GM10847 (cell line): Measurements from ENCODE around the gene CDS2.

Experiments
- POLR2A ChIP-seq: IDR thresholded peaks from 2 replicates; pipeline ENCODE4 v1.6.1; 2011; ENCODE audit not compliant: insufficient read length; ENCODE audit errors: extremely low read depth

CDS2 gene

DNA sequence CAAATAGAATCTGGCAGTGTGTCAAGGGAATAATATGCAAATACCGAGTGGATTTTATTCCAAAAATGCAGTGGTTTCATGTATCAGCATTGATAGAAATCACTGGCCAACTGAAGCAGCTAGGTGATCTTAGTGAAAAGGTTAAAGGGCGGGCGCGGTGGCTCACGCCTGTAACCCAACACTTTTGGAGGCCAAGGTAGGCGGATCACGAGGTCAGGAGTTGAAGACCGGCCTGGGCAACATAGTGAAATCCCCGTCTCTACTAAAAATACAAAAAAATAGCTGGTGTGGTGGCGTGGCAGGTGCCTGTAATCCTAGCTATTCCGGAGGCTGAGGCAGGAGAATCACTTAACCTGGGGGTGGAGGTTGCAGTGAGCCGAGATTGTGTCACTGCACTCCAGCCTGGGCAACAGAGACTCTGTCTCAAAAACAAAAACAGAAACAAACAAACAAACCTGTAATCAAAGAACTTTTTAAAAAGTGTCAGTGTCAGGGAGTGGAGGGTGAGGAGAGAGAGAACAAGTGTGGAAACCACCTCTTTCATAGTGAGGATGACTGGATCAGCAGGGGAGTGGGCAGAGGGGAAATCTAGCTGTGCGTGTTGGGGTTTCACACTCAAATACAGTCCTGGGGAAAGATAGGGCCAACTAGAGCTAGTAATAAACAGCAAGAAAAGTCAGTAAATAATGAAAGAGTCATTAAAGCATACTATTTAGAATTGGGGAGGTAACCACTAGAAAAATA is 57.1 kb downstream of the CDS2 start:
- no peak for TF ChIP-seq POLR2A

DNA sequence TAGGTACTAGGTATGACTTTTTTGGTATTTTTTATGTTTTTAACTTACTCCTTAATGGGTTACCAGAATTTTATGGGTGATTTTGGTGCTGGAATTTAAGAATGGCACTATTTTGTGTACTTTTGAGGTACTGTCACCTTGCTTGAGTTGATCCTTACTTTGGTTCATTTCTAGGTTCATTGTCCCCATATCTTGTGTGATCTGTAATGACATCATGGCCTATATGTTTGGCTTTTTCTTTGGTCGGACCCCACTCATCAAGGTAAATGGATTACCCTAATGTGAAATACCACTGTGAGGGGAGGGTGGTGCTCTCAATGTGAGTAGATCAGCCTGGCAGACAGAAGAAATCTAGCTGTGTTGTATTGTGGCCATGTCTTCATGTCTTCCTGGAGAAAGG is 57.9 kb downstream of the CDS2 start:
- no peak for TF ChIP-seq POLR2A

DNA sequence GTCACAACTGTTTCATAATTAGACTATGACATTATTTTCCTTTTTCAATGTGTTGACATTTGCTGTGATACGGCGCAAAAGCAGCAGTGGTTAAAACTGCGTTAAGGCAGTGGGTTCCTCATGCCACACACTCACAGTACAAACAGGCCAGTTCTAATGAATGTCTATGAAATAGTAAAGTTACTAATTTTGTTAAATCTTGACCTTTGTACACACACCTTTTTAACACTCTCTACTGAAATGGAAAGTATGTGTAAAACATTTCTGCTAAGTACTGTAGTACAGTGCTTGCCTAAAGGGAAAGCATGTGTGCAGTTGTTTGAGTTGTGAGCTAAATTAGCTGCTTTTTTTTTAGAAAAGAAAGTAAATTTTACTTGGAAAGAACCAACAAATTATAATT is 60.3 kb downstream of the CDS2 start:
- no peak for TF ChIP-seq POLR2A

DNA sequence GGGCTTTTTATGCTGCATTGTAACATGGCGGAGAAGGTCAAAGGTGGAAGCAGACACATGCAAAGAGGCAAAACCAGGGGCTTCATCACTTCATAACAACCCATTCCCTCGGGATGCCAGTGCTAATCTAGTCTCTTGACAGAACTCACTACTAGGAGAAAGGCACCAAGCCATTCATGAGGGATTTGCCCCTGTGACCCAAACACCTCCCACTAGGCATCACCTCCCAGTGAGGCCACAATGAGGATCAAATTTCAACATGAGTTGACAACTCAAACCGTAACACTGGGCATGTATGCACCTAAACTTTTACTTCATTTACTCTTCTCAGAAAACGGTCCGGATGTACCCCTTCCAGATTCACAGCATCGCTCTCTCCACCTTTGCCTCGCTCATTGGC is 61.9 kb downstream of the CDS2 start:
- no peak for TF ChIP-seq POLR2A

DNA sequence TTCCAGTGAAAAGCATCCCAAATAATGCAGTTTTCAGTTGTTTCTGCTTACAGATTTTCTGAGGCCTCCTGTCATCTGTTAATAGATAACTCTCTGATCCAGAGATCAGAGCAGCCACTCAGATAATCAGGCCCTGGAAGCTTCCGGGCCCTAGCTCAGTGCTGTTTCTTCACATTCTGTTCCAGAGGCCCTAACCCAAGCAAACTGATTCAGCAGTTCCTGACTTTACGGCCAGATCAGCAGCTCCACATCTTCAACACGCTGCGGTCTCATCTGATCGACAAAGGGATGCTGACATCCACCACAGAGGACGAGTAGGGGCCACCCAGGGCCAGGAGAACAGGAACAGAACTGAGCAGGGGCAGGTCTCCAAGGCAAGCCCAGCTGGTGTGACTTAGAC is 63.1 kb downstream of the CDS2 start:
- no peak for TF ChIP-seq POLR2A

DNA sequence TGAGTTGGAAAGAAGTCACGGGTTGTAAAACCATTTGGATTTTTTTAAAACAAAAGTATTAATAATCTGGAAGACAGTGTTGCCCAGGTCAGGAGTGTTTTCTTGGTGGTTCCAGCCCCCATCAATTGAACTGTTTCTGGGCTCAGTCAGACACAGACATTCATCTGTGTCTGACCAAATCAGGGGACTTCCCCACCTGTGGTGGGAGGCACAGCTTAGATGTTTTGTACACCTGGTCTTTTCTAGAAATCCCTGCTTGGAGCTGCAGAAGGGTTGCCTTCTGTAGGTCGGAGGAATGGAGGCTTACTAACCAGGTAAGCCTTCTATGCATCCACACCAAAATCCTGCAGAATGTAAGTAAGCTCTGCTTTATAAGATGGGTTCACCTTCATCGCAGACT is 63.6 kb downstream of the CDS2 start:
- no peak for TF ChIP-seq POLR2A

DNA sequence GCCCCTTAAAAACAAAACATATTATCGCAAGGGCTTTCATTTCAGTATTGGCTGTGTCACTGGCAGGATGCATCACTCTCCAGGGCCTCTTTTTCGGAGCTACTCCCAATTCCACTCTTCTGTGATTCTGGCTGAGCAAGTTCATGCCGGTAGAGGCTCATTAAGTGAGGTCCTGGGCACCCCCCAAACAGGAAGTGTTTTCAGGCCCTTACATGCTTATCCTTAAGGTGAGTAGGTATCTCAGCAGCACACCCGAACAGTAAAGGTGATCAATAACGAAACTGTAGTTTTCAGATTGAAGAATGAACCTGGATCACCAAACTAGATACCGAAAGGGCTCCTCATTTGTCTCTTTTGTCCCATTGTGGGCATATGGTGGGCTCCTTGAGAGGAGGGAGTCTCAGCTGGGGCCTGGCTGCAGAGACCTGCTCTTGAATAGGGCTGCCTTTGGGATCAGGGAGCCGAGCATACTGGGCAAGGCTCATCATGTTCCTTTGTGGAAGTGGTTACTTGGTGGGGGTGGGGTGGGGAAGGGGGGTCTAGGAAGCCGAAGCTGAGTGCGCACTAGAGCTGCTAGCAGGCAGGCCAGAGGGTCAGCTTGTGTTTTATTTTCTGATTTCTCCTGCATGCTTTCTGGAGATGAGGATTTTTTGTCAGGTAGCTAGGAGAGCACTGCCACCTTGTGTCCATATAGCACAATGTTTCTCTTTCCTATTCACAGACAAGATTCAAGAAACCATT is 65.2 kb downstream of the CDS2 start:
- TF ChIP-seq POLR2A = no peak

DNA sequence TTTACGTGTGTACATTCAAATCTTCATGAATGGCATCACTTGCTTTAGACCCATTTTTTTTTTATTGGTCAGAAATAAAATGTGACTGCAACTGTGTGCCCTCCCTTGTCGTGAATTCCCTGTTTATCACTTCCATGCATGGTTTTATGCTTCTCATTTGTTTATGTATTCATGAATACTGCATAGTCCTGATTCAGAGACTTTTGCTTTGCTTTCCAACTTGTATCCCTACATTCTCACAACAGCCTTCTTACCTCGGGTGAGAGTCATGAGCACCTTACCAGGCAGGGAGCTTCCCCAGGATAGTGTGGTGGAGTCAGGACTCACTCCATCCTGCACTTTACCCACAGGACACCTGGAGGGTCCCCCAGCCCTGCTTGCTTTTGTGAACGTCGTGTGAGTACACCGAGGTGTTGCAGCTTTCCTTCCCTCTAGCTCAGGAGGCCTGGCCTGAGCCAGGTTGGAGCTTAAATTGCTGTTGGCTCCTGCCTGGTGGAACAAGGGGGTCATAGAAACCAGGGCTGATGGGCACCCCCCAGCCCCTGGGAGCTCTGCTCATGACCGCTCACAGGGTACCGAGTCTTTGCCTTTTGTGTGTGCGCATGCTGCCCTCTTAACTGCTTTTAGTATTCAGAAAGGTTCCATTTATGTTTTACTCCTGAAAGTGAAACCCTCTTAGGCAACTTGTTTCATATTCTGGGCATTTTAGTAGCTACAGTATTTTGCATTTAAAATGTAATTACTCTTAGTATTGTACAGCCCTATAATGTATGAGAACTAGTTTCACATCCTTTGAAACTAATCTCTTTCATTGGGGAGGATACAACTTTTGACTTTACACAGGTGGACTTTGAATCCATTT is 66.0 kb downstream of the CDS2 start:
- no peak for TF ChIP-seq POLR2A

DNA sequence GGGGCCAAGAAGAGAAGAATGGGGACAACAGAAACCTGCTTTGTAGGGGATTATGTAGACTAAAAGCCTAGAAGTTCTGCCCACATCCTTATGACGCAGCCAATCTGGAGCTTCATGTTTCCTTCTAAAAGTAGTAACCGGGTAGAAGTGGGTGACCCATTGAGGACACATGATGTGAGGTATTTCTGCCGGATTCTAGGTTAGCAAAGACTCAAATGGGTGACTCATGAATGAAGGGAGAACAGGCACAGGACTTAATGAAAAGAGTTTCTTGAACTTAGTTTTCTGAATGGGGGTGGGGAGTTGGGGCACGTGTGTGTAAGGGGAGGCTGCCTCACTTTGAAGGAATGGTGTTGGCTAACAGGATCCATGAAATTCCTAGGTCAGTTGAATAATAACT is 68.8 kb downstream of the CDS2 start:
- no peak for TF ChIP-seq POLR2A

DNA sequence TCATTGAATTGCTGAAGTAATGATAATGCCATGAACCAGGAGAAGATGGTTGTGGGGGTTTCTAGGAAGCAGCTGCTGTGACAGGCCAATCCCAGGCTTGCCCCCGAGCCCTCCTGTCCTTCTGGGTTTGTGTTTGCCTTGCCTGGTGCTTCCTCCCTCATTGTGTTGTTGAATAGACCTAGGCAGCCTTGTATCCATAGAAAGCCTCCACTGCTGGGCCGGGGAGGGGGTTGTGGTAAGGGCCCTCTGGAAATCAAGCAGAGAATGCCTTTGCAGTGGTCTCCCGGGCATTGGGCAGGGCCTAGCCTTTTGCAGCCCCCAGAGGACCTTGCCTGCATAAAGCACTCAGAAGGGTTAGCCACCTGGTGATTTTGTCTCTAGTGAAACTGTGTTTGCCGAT is 69.3 kb downstream of the CDS2 start:
- TF ChIP-seq POLR2A = no peak

DNA sequence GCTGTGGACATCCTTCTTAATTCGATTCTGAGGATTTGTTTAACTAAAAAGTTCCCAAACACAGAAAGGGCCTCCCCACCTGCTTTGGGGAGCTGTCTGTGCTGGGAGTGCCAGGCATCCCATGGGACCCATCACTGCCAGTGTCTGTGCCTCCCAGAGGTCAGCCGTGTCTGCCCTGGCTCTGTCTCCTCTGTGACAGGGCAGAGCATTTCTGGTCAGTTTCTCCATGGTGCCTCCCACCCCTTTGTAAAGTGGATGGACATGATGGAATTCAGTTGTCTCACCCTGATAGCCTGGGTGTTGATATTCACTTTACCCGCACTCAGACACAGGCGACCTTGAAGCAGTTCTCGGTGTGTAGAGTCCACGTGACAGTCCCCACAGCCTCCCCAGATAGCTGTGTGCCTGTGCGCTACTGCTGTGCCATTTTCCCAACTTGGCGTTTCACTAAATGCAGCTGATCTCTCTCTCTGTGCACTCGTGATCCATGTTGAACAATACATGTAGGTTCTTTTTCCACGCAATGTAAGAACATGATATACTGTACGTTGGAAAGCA is 70.5 kb downstream of the CDS2 start:
- no peak for TF ChIP-seq POLR2A

DNA sequence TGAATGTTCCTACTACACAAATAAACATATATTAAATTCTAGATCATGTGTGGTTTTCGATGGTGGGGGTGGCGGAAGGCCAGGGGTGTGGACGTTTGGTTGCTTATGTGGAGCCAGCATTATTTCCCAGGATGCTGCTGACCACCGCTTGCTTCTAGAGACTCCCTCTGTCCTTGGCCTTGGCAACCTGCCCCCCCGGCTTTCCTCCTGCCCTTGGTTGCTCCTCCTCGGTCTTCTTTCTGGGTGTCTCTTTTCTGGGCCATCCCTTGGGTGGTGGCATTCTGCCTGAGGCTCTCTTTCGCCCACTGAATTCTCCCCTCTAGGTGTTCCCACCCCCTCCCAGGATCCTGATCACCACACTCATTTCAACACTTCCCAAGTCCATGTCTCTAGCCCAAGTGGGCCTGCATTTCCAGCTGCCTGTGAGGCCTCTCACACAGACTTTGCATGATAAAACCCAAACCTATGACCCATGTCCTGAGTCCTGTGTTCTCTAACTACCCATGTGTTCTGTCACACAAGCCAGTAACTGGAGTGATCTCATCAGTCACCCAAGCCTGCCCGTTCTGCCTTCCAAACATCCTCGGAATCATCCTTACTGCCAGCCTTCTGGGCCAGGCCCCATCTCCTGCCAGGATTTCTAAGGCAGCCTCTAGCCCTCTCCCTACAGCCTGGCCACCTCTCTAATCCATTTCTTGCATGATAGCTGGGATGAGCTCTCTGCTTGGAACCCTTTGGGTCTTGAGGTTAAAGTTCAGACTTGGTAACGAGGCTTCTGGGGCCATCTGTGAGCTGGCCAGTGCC is 71.2 kb downstream of the CDS2 start:
- no peak for TF ChIP-seq POLR2A

DNA sequence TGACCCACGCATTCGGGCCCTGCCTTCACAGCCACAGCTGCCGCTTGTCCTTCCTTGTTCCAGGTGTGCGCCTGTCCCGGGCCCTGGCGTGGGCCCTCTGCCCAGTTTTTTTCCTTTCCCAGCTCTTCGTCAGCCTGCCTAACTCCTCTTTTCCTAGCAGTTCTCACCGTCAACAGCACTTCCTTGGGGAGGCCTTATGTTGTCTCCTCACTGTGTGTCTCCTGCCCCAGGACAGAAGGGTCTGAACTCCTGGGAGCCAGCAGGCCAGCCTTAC is 71.8 kb downstream of the CDS2 start:
- TF ChIP-seq POLR2A = no peak

DNA sequence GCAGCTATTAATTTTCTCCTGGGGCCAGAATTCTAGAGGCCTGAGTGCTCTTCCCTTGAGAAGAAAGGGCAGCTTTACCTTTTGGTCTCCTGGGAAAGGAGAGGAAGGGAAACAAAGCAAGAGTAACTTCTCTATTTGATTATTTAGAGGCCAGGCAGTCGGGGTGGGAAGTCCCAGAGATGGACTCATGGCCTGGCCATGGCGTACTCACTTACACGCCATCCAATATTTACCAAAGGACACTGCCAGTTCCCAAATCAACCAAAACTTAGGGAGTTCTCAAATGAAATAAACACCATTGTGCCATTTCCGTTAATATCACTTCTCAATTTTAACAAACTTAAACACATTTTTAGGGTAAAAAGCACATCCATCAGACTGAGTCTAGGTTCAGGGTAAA is 76.6 kb downstream of the CDS2 start:
- no peak for TF ChIP-seq POLR2A

DNA sequence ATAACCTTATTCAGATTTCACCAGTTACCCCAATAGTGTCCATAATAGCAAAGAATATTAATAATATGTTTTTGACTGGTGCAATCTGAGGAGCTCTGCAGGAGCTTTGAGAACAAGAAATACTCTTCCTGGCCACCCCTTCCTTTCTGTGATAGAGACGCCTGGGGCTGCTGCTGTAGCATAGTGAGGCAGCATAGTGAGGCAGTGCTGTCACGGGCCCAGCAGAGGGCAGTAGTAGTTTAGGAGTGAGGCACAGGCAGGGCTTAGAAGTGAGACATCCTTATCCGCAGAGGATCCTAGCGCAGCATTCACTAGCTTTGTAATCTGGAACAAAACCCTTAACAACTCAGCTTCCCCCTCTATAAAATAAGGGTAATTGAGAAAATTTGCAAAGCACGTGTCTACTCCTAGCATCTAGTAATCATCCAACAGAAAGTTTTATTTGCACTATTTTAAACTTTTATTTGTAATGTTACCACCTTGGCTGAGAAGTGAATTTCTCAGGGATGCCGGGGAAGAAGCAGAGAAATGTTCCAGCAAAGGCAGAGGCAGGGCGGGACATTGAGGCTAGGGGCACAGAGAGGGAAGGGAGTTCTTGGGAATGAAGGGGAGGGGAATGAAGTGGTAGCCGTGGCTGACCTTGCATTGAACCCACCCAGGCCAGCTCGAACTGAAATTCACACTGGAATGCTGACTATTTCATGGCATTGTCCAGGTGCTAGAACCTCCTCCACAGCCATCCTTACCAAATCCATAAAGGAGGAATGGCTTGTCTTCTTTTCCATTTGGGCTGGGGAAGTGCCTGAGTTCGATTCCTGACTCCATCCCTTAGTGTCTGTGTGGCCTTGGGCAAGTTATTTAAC is 78.8 kb downstream of the CDS2 start:
- TF ChIP-seq POLR2A = no peak

DNA sequence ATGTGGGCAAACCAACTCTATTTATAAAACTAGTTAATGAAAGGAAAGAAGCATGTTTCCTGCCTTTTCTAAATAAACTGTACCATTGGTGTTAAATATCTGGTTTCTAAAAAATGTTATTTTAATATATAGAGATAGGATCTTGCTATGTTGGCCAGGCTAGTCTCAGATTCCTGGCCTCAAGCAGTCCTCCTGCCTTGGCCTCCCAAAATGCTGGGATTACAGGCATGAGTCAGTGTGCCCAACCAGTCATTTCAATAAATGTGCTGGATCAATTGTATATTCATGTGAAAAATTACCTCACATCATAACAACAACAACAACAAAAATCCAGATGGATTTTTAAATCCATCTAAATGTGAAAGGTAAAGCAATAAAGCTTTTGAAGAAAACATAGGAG is 80.3 kb downstream of the CDS2 start:
- no peak for TF ChIP-seq POLR2A
